Upper lobe of right lung (tissue), 1 donor: ENCODE measurements around the gene TRAM2. TPM values are rescaled to one million over a fixed set of nuclear protein-coding genes. Genes with fewer than 3 reads are reported as not detected.

ENCODE experiments used
- ATAC-seq: fragments of 200-7000 bp; cut with Tn5 transposase; one replicate; pipeline ENCODE4 v1.9.1; 2020; ENCODE audit warnings: mild to moderate bottlenecking, moderate library complexity
- DNase-seq: peaks from one replicate; pipeline ENCODE4 v3.0.0-alpha.2; 2020
- H3K27ac ChIP-seq: fragments of 200-600 bp; one replicate; pipeline ENCODE4 v1.8.0; 2022
- H3K27me3 ChIP-seq: fragments of 200-600 bp; one replicate; pipeline ENCODE4 v1.8.0; 2022; ENCODE audit warnings: mild to moderate bottlenecking
- H3K36me3 ChIP-seq: fragments of 200-600 bp; one replicate; pipeline ENCODE4 v1.8.0; 2022
- H3K4me1 ChIP-seq: fragments of 200-600 bp; one replicate; pipeline ENCODE4 v1.8.0; 2022
- H3K4me3 ChIP-seq: fragments of 200-600 bp; one replicate; pipeline ENCODE4 v1.8.0; 2022; ENCODE audit warnings: mild to moderate bottlenecking
- H3K9me3 ChIP-seq: fragments of 200-600 bp; one replicate; pipeline ENCODE4 v1.8.0; 2022
- CTCF ChIP-seq: fragments of 200-600 bp; IDR thresholded peaks from one replicate; pipeline ENCODE4 v1.8.0; 2022; ENCODE audit warnings: antibody characterized with exemption
- intact Hi-C: fragments of 100-400 bp; cut with DNase I; formaldehyde crosslinking; loops from one replicate; pipeline ENCODE4 v1.11.0; 2022
- total RNA-seq: library from RNA; stranded (reverse); fragmentation: NEBNext Ultra II Directional; extraction: Animal tissue kit (Norgen Biotek cat#: 25700); gene quantifications from one replicate; pipeline ENCODE4 v1.2.1, GENCODE V29; 2021
- donor health status: DM: no; HTN: yes; CAD: no; lungs with severe emphysema.

The TRAM2 gene
- total RNA-seq, 1 donor from 2014 or later = 24.2 TPM

- no peak overlapping the region for H3K4me3 ChIP-seq
- no peaks in the 10 kb centered on the region for H3K27me3 ChIP-seq
- H3K27ac ChIP-seq = no peak overlapping the region
- intact Hi-C loops = no loop called here
- ATAC-seq (peak; percentile 47), DNase-seq (no peak)
- H3K36me3 ChIP-seq = no peaks in the 10 kb centered on the region
- H3K4me1 ChIP-seq = peaks cover 12% of the 10 kb centered on the region
- no peaks in the 10 kb centered on the region for H3K9me3 ChIP-seq
- no peak for TF ChIP-seq CTCF
These were observed 33.2 kb upstream of the TRAM2 start for GRCh38 chr6:52610011-52610410.

- H3K9me3 ChIP-seq = no peaks in the 10 kb centered on the region
- TF ChIP-seq CTCF = no peak
- no peak for ATAC-seq
- H3K27ac ChIP-seq = no peak overlapping the region
- DNase-seq = no peak
- intact Hi-C loops = no loop called here
- no peak overlapping the region for H3K4me3 ChIP-seq
- peaks cover 4% of the 10 kb centered on the region for H3K4me1 ChIP-seq
- no peaks in the 10 kb centered on the region for H3K27me3 ChIP-seq
- H3K36me3 ChIP-seq = no peaks in the 10 kb centered on the region
These were observed 28.8 kb upstream of the TRAM2 start for GRCh38 chr6:52605610-52606185.

- Histone ChIP-seq H3K27ac (no peak overlapping the region), H3K27me3 (no peaks in the 10 kb centered on the region), H3K4me1 (no peaks in the 10 kb centered on the region), H3K4me3 (no peak overlapping the region), H3K9me3 (no peaks in the 10 kb centered on the region), H3K36me3 (no peaks in the 10 kb centered on the region)
- intact Hi-C loops = no loop called here
- ATAC-seq (peak; percentile 39), DNase-seq (no peak)
- TF ChIP-seq CTCF = no peak
These were observed 26.3 kb upstream of the TRAM2 start for GRCh38 chr6:52603000-52603795.

- intact Hi-C loops = loop anchor here (10.0 kb wide), 1 partner anchor 184 kb away; no protein-coding TSS in a partner anchor
- no peak for DNase-seq
- Histone ChIP-seq H3K36me3 (no peaks in the 10 kb centered on the region), H3K27ac (no peak overlapping the region), H3K27me3 (no peaks in the 10 kb centered on the region), H3K4me3 (no peak overlapping the region), H3K9me3 (no peaks in the 10 kb centered on the region), H3K4me1 (peaks cover 15% of the 10 kb centered on the region)
- ATAC-seq = no peak
- no peak for TF ChIP-seq CTCF
These were observed 21.9 kb upstream of the TRAM2 start for GRCh38 chr6:52598824-52599190.

- no peaks in the 10 kb centered on the region for H3K9me3 ChIP-seq
- no peaks in the 10 kb centered on the region for H3K27me3 ChIP-seq
- TF ChIP-seq CTCF = peak; percentile 67
- H3K36me3 ChIP-seq = no peaks in the 10 kb centered on the region
- H3K27ac ChIP-seq = no peak overlapping the region
- intact Hi-C loops = loop anchor here (10.0 kb wide), 1 partner anchor 183 kb away; no protein-coding TSS in a partner anchor
- peaks cover 15% of the 10 kb centered on the region for H3K4me1 ChIP-seq
- DNase-seq (no peak), ATAC-seq (peak; percentile 79)
- H3K4me3 ChIP-seq = no peak overlapping the region
These were observed 21.4 kb upstream of the TRAM2 start for GRCh38 chr6:52598123-52598823.
